IMR-90 (cell line): ENCODE results near the gene PRC1. TPM values are rescaled to one million over a fixed set of nuclear protein-coding genes. Genes with fewer than 3 reads are reported as not detected.

Experiments
- ATAC-seq: fragments of 200-7000 bp; cut with Tn5 transposase; 2 replicates; pipeline ENCODE4 v1.9.1; 2020; ENCODE audit warnings: low read depth, mild to moderate bottlenecking, moderate library complexity
- BruUV-seq: library from RNA; stranded (reverse); fragments of 400-500 nt; replicated peaks from 2 replicates; lab custom pipeline; 2021; lab: Mats Ljungman, UMichigan
- CTCF ChIA-PET: fragments of 300-600 bp; formaldehyde crosslinking; extraction: SDS; loops from one replicate; lab custom pipeline; 2021; ENCODE audit warnings: antibody characterized with exemption; lab: Yijun Ruan, JAX
- POLR2A ChIA-PET: fragments of 300-600 bp; sonication (Branson Sonifier 250); formaldehyde crosslinking; loops from one replicate; lab custom pipeline; 2022; ENCODE audit warnings: antibody characterized with exemption; ENCODE audit not compliant: unreplicated experiment; lab: Charles Lee
- DNase-seq: peaks from one replicate; pipeline ENCODE4 v3.0.0; 2013
- H2AFZ ChIP-seq: replicated peaks from 2 replicates; pipeline ENCODE3; 2013; ENCODE audit warnings: low read length, mild to moderate bottlenecking; ENCODE audit not compliant: poor library complexity
- H2AK5ac ChIP-seq: 2 replicates; pipeline ENCODE4 v1.6.1; 2013; ENCODE audit warnings: low read depth, low read length, inconsistent platforms
- H2AK9ac ChIP-seq: replicated peaks from 2 replicates; pipeline ENCODE3; 2013; ENCODE audit warnings: mild to moderate bottlenecking, low read depth, low read length, moderate library complexity; ENCODE audit not compliant: poor library complexity
- H2BK120ac ChIP-seq: 2 replicates; pipeline ENCODE4 v1.6.1; 2013; ENCODE audit warnings: low read depth, low read length, inconsistent platforms
- H2BK15ac ChIP-seq: 3 replicates; pipeline ENCODE4 v1.6.1; 2013; ENCODE audit warnings: low read depth, low read length, inconsistent platforms
- H2BK20ac ChIP-seq: 2 replicates; pipeline ENCODE4 v1.6.1; 2013; ENCODE audit warnings: low read depth, mild to moderate bottlenecking, inconsistent platforms, low read length, moderate library complexity
- H2BK5ac ChIP-seq: 2 replicates; pipeline ENCODE4 v1.6.1; 2013; ENCODE audit warnings: mild to moderate bottlenecking, low read depth, low read length, inconsistent platforms; ENCODE audit not compliant: poor library complexity, severe bottlenecking
- H3K14ac ChIP-seq: replicated peaks from 2 replicates; pipeline ENCODE4 v1.6.1; 2013; ENCODE audit warnings: low read depth, low read length, inconsistent platforms
- H3K18ac ChIP-seq: 2 replicates; pipeline ENCODE4 v1.6.1; 2013; ENCODE audit warnings: low read depth, low read length, control low read depth
- H3K23ac ChIP-seq: 2 replicates; pipeline ENCODE4 v1.6.1; 2013; ENCODE audit warnings: low read depth, low read length, inconsistent platforms
- H3K27ac ChIP-seq: 2 replicates; pipeline ENCODE4 v1.5.1; 2013; ENCODE audit warnings: mild to moderate bottlenecking, control low read depth, low read length; ENCODE audit not compliant: insufficient read depth
- H3K27me3 ChIP-seq: 2 replicates; pipeline ENCODE4 v1.6.1; 2013; ENCODE audit warnings: low read length; ENCODE audit not compliant: control insufficient read depth, insufficient read depth
- H3K36me3 ChIP-seq: 2 replicates; pipeline ENCODE4 v1.6.1; 2013; ENCODE audit warnings: low read length, mixed read lengths; ENCODE audit not compliant: control insufficient read depth, insufficient read depth
- H3K4ac ChIP-seq: 2 replicates; pipeline ENCODE4 v1.6.1; 2013; ENCODE audit warnings: low read depth, low read length, inconsistent platforms
- H3K4me1 ChIP-seq: 2 replicates; pipeline ENCODE4 v1.6.1; 2013; ENCODE audit warnings: low read length, mixed read lengths; ENCODE audit not compliant: control insufficient read depth, insufficient read depth
- H3K4me2 ChIP-seq: 2 replicates; pipeline ENCODE4 v1.6.1; 2013; ENCODE audit warnings: low read depth, mild to moderate bottlenecking, control low read depth, low read length, moderate library complexity
- H3K4me3 ChIP-seq: 2 replicates; pipeline ENCODE4 v1.5.1; 2013; ENCODE audit warnings: low read depth, mild to moderate bottlenecking, control low read depth, low read length, moderate library complexity; ENCODE audit not compliant: insufficient read depth
- H3K56ac ChIP-seq: 2 replicates; pipeline ENCODE4 v1.6.1; 2013; ENCODE audit warnings: low read length, inconsistent platforms; ENCODE audit not compliant: insufficient read depth; ENCODE audit errors: extremely low read depth
- H3K79me1 ChIP-seq, 2 experiments: 2 replicates each; pipeline ENCODE4 v1.6.1; 2013; ENCODE audit warnings: low read length in 2 of 2, inconsistent platforms in 1 of 2, low read depth in 1 of 2
- H3K9ac ChIP-seq: 2 replicates; pipeline ENCODE4 v1.6.1; 2013; ENCODE audit warnings: low read depth, low read length, control low read depth
- H3K9me1 ChIP-seq: 2 replicates; pipeline ENCODE4 v1.6.1; 2013; ENCODE audit warnings: low read length, inconsistent platforms; ENCODE audit not compliant: insufficient read depth
- H3K9me3 ChIP-seq: 2 replicates; pipeline ENCODE4 v1.6.1; 2013; ENCODE audit warnings: low read length; ENCODE audit not compliant: control insufficient read depth, insufficient read depth
- H4K20me1 ChIP-seq: 2 replicates; pipeline ENCODE4 v1.6.1; 2013; ENCODE audit warnings: low read length, inconsistent platforms; ENCODE audit not compliant: insufficient read depth
- H4K5ac ChIP-seq: 2 replicates; pipeline ENCODE4 v1.6.1; 2013; ENCODE audit warnings: mild to moderate bottlenecking, low read depth, low read length, control low read depth
- H4K8ac ChIP-seq, 2 experiments: 2 replicates each; pipeline ENCODE4 v1.6.1; 2013; ENCODE audit warnings: low read depth in 2 of 2, low read length in 2 of 2, control low read depth in 1 of 2, inconsistent platforms in 1 of 2
- H4K91ac ChIP-seq: 2 replicates; pipeline ENCODE4 v1.6.1; 2013; ENCODE audit warnings: low read depth, low read length, inconsistent platforms; ENCODE audit not compliant: insufficient read depth
- CEBPB ChIP-seq: IDR thresholded peaks from 2 replicates; pipeline ENCODE4 v1.6.1; 2012; ENCODE audit warnings: low read depth, low read length, improper control_type of control experiment
- ELK1 ChIP-seq: fragments of 150-350 bp; IDR thresholded peaks from 2 replicates; pipeline ENCODE4 v1.6.1; 2016; ENCODE audit warnings: low read depth, mild to moderate bottlenecking, low read length, moderate library complexity, borderline replicate concordance
- FOS ChIP-seq: fragments of 150-350 bp; IDR thresholded peaks from 2 replicates; pipeline ENCODE4 v1.6.1; 2016; ENCODE audit warnings: low read depth, low read length
- MAZ ChIP-seq: IDR thresholded peaks from 2 replicates; pipeline ENCODE4 v1.6.1; 2012; ENCODE audit warnings: low read depth, mild to moderate bottlenecking, low read length, improper control_type of control experiment, moderate library complexity, borderline replicate concordance
- NFE2L2 ChIP-seq: fragments of 150-350 bp; IDR thresholded peaks from 2 replicates; pipeline ENCODE4 v1.6.1; 2016; ENCODE audit warnings: low read depth, mild to moderate bottlenecking, low read length
- RAD21 ChIP-seq: IDR thresholded peaks from 2 replicates; pipeline ENCODE4 v1.6.1; 2012; ENCODE audit warnings: low read length, improper control_type of control experiment
- RCOR1 ChIP-seq: IDR thresholded peaks from 2 replicates; pipeline ENCODE4 v1.6.1; 2012; ENCODE audit warnings: mild to moderate bottlenecking, low read length, improper control_type of control experiment; ENCODE audit not compliant: insufficient replicate concordance
- RFX5 ChIP-seq: IDR thresholded peaks from 2 replicates; pipeline ENCODE4 v1.8.0; 2012; ENCODE audit warnings: low read depth, mild to moderate bottlenecking, low read length, moderate library complexity
- SMC3 ChIP-seq: fragments of 150-350 bp; IDR thresholded peaks from 2 replicates; pipeline ENCODE4 v1.6.1; 2016; ENCODE audit warnings: low read depth, mild to moderate bottlenecking, antibody characterized with exemption, low read length, moderate library complexity
- WGBS, 2 experiments: methylation state at CpG; one replicate each; pipeline versions ENCODE4 v1.1.5 to v1.1.7; 2013; ENCODE audit warnings: missing lambda C conversion rate in 2 of 2; ENCODE audit not compliant: insufficient read length in 1 of 2; ENCODE audit errors: extremely low coverage in 2 of 2; 5-methylcytosine and 5-hydroxymethylcytosine counted together
- dilution Hi-C: fragments of 300-500 bp; cut with HindIII; formaldehyde crosslinking; loops from one replicate; pipeline ENCODE4 v1.14.3; 2018; ENCODE audit warnings: low sequenced_read_pairs; ENCODE audit not compliant: unreplicated experiment
- in situ Hi-C: fragments of 300-500 bp; cut with MboI; formaldehyde crosslinking; loops from 3 replicates; pipeline ENCODE4 v1.14.3; 2019; ENCODE audit warnings: low sequenced_read_pairs, inconsistent platforms, mixed read lengths
- intact Hi-C: fragments of 100-400 bp; cut with micrococcal nuclease; formaldehyde crosslinking; loops from 2 replicates; pipeline ENCODE4 v1.10.0; 2022
- polyA plus RNA-seq, 3 experiments: library from polyadenylated mRNA; depleted of rRNA; stranded (reverse); fragments of >200 nt; gene quantifications; 2 replicates each; pipeline ENCODE4 v1.2.3, GENCODE V29; 2012; ENCODE audit warnings: low replicate concordance in 1 of 3
- total RNA-seq: library from RNA; depleted of rRNA; stranded (reverse); fragments of >200 nt; gene quantifications from 2 replicates; pipeline ENCODE4 v1.2.3, GENCODE V29; 2012
- TF ChIP-seq, protein P1 (sequence below): conservative IDR thresholded peaks from 2 replicates; pipeline ENCODE4 v1.5.1; 2012; ENCODE audit warnings: mild to moderate bottlenecking, low read depth, low read length, improper control_type of control experiment
- TF ChIP-seq, protein P2 (sequence below): fragments of 150-350 bp; IDR thresholded peaks from 2 replicates; pipeline ENCODE4 v1.6.1; 2017; ENCODE audit warnings: mild to moderate bottlenecking, antibody characterized with exemption, low read length, low read depth

The PRC1 gene
- total and polyA plus RNA-seq, 2 of the 4 experiments (the other 2 are of a cell fraction), result 131 to 148 TPM

DNA sequence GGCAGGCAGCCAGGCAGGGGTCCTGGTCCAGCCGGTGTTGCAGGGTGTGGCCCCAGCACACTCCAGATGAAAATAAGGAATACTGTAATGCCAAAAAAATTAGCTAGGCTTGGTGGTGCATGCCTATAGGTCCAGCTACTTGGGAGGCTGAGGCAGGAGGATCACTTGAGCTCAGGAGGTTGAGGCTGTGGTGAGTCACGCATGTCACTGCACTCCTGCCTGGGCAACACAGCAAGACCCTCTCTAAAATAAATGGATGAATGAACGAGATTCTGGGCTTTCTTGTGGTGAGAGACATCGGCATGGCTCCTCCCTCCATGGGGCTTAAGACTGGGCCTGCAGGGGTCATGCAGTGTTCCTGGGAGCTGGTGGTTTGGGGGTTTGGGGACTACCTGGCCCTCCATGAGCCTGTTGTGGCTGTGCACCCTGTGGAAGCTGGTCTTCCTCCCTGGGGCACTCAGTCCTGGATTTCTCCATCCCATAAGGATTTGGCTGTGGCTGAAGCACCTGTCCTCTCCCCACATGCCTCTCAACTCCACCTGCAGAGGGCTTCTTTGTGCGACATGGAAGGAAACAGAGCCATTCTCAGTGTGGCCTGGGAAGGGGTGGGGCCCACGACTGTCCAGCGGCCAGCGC lies 47.3 kb downstream of the PRC1 start:
- 96% methylated on average over 4 of the region's 8 CpGs; no CpG with 5 or more reads in 1 of the 2 experiments for WGBS, 2 experiments
- ChIA-PET POLR2A (no interaction called here), CTCF (interaction anchor here (2.3 kb wide), 1 partner anchor 12 kb away, joined by 8 read pairs; the partner anchor contains the start of gene UNC45A)
- no peak for DNase-seq
- no peaks in the 10 kb centered on the region for H3K27me3 ChIP-seq
- H3K9ac ChIP-seq, result no peak overlapping the region
- no peak overlapping the region for H3K18ac ChIP-seq
- no peaks in the 10 kb centered on the region for H3K4me1 ChIP-seq
- H2AK5ac ChIP-seq, result no peak overlapping the region
- H2BK20ac ChIP-seq, result no peak overlapping the region
- no peak overlapping the region for H4K91ac ChIP-seq
- no peak for ATAC-seq
- no peak overlapping the region for H3K4me3 ChIP-seq
- H3K27ac ChIP-seq, result no peak overlapping the region
- H4K20me1 ChIP-seq, result peaks cover 4% of the 10 kb centered on the region; the same call in 1 of the 2 replicates
- no peak overlapping the region for H2AK9ac ChIP-seq
- no peak overlapping the region for H2BK120ac ChIP-seq
- no peak overlapping the region for H2AFZ ChIP-seq
- no peak overlapping the region for H2BK15ac ChIP-seq
- dilution Hi-C loops, result no loop called here
- H4K8ac ChIP-seq, result no peak overlapping the region
- TF ChIP-seq, protein P1, sequence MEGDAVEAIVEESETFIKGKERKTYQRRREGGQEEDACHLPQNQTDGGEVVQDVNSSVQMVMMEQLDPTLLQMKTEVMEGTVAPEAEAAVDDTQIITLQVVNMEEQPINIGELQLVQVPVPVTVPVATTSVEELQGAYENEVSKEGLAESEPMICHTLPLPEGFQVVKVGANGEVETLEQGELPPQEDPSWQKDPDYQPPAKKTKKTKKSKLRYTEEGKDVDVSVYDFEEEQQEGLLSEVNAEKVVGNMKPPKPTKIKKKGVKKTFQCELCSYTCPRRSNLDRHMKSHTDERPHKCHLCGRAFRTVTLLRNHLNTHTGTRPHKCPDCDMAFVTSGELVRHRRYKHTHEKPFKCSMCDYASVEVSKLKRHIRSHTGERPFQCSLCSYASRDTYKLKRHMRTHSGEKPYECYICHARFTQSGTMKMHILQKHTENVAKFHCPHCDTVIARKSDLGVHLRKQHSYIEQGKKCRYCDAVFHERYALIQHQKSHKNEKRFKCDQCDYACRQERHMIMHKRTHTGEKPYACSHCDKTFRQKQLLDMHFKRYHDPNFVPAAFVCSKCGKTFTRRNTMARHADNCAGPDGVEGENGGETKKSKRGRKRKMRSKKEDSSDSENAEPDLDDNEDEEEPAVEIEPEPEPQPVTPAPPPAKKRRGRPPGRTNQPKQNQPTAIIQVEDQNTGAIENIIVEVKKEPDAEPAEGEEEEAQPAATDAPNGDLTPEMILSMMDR, result no peak
- TF ChIP-seq RCOR1, result no peak
- TF ChIP-seq RAD21, result no peak
- TF ChIP-seq FOS, result no peak
- no peak for TF ChIP-seq SMC3
- TF ChIP-seq CEBPB, result no peak
- no peak for TF ChIP-seq ELK1
- TF ChIP-seq NFE2L2, result no peak
- no peak for TF ChIP-seq RFX5
- TF ChIP-seq MAZ, result no peak
- TF ChIP-seq, protein P2, sequence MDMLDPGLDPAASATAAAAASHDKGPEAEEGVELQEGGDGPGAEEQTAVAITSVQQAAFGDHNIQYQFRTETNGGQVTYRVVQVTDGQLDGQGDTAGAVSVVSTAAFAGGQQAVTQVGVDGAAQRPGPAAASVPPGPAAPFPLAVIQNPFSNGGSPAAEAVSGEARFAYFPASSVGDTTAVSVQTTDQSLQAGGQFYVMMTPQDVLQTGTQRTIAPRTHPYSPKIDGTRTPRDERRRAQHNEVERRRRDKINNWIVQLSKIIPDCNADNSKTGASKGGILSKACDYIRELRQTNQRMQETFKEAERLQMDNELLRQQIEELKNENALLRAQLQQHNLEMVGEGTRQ, result no peak
- H3K4ac ChIP-seq, result no peak overlapping the region
- no peak overlapping the region for H2BK5ac ChIP-seq
- H3K4me2 ChIP-seq, result no peak overlapping the region
- H3K9me3 ChIP-seq, result no peaks in the 10 kb centered on the region
- peaks cover 81% of the 10 kb centered on the region for H3K36me3 ChIP-seq
- no peaks in the 10 kb centered on the region for H3K9me1 ChIP-seq
- in situ Hi-C loops, result no loop called here
- no peak overlapping the region for H4K5ac ChIP-seq
- BruUV-seq, result no TSS peak
- H3K14ac ChIP-seq, result no peak overlapping the region
- H3K79me1 ChIP-seq, result no peaks in the 10 kb centered on the region; a peak in 2 of 4 replicates
- H3K23ac ChIP-seq, result no peak overlapping the region
- intact Hi-C loops, result no loop called here
- H3K56ac ChIP-seq, result no peak overlapping the region
